ENCODE data around the gene NIFK. TPM values are rescaled to one million over a fixed set of nuclear protein-coding genes. Genes with fewer than 3 reads are reported as not detected.

NIFK gene
- 22.2 TPM for total RNA-seq
- long read RNA-seq, transcript NIFK-201 (7 exons, 1,734 nt), result major isoform, 21 of 21 reads
- long read RNA-seq, partial matches to known transcripts, result 0 of 21 reads
- long read RNA-seq, other reads (novel, unspliced or antisense), result 0 of 21 reads

DNA sequence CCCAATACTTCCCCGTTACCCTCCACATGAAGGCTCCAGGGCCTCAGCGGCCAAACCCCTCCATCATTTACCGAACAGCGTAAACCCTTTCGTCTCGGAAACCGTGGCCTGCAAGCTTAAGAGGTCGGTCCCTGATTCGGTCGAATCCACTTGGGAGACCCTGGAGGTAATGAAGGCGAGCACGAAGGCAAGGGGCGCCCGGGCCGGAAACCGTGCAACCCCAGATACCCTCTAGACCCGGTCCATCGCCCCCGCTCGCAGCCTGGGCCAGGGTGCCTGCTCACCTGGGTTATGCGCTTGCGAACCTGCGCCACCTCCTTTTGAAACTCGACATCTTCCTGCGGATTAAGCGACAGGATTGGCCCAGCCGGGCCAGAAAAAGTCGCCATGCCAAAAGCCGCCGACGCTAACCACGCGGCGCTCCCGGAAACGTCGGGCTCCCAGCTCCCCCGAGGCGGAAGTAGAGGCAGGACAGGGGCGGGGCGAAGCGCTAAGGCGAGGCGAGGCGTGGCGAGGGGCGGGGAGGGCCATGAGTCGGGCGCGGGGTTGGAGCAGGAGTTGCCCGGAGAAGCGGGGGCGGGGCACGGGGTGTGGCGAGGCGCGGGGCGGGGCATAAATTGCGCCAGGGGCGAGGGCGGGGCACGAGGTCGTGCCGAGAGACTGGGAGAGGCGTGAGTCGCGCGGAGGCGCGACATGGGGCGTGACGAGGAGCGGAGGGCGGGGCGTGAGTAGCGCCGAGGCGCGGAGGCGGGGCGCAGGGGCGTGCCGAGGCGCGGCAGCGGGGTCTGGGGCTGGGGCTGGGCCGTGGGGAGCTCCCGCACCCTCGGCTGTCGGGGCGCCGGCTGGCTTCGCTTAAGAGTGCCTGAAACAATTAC is at the start of gene NIFK:
Gene NIFK (minus strand): TSS at position 414 of the 875 bp plus-strand sequence. CDS start 25 bp downstream, at position 389.
- DNase-seq (peak; percentile 100), ATAC-seq (ENCODE audit: poor library complexity) (peak; percentile 98)
- intact Hi-C loops (cut with DNase I), result no loop called here

DNA sequence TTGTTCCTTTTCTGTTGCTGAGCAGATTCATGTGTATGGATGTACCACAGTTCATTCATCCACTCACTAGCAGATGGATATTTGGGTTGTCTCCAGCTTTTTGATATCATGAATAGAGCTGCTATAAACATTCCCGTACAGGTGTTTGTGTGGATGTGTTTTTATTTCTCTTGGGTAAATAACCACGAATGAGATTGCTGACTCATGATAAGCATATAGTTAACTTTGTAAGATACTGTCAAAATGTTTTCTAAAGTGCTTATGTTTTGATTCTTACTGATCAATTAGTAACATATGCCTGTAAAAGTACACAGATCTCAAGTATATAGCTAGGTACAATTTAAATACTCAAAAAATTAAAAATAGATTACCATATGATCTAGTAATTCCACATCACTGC is 46.5 kb upstream of the NIFK start:
- ATAC-seq (ENCODE audit: poor library complexity) (no peak), DNase-seq (no peak)
- intact Hi-C loops (cut with DNase I), result no loop called here

DNA sequence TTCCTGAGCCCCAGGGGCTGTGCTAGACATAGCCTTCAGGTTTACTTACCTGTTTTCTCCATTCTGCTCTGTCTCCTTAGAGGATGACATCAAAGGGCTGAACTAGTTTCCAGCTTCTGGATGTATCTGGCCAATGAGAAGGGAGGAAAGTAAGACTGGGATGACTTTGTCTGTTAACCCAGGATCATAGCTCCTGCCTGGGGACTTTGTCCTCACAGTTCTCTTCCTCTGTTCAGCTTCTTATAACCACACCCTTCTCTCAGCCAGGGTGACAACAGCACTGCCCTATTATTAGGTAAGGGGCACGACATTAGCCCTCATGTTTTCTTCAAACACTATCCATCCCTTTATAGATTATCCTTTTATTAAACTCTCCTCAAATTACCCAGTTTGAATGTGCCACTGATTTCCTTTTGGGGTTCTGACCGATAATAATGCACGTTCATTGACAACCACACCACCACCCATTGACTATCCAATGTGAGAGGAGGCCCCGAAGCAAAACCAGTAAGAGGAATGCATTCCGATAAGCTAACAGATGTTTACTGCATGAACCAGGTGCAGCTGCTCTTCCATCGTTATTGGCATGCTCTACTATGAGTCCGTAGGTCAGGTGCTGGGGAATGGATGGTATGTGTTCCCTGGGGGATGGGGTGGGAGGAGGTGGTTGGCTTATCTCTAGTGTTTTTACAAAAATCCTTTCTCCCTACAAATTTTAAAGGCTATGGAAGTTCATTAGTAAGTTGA is 42.2 kb upstream of the NIFK start:
- DNase-seq (no peak), ATAC-seq (ENCODE audit: poor library complexity) (no peak)
- intact Hi-C loops (cut with DNase I), result no loop called here

DNA sequence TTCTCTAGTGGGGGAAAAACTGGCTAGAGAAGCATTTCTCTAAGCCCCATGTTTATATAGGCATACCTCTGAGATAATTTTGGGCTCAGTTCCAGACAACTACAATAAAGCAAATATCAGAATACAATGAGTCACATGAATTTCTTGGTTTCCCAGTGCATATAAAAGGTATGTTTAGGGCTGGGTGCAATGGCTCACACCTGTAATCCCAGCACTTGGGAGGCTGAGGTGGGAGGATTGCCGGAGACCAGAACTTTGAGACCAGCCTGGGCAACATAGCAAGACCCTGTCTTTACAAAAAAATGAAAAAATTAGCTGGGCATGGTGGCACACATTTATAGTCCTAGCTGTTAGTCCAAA is 41.0 kb upstream of the NIFK start:
- DNase-seq, result no peak
- no peak for ATAC-seq (ENCODE audit: poor library complexity)
- intact Hi-C loops (cut with DNase I), result no loop called here

DNA sequence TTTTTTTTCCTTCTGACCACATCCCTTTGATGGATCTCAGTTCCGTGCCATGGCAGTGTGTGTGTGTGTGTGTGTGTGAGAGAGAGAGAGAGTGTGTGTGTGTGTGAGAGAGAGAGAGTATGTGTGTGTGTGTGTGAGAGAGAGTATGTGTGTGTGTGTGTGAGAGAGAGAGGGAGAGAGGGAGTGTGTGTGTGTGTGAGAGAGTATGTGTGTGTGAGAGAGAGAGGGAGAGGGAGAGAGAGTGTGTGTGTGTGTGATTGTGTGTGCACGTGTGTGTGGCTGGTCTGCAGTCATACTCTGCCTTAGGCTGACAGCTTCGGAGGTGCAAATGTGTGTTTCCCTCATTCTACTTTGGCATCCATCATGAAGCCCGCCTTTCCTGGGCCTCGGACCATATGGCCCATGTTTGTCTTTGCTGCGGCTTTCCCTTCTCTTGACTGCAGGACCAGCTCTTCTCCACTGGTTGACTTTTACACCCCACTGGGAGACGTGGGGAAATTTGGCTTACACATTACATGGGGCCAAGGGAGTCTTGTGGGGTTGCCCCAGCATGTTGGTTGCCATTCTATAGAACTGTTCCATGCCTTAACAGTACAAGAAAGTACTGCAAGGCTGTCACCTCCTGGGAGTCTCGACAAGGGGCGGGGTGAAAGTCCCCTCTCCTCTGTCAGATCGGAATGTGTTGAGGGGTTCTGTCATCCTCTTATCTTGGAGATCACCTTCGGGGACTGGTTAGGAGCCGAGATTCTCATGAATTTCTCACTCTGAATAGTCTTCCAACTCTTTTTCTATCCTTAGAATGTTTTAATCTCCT is 40.4 kb upstream of the NIFK start:
- intact Hi-C loops (cut with DNase I), result no loop called here
- ATAC-seq (ENCODE audit: poor library complexity) (no peak), DNase-seq (no peak)

DNA sequence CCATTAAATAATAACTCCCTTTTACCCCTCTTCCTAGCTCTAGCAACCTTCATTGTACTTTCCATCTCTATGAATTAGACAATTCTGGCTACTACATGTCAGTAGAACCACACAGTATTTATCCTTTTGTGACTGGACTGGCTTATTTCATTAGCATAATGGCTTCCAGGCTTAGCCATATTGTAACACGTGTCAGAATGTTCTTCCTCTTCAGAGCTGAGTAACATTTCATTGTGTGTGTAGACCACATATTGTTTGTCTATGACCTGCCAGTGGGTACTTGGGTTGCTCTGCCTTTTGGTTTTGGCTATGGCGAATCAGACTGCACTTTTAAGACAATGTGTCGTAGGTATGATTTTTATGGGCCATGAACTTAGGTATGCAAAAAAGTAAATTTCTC is 39.7 kb upstream of the NIFK start:
- DNase-seq (no peak), ATAC-seq (ENCODE audit: poor library complexity) (no peak)
- intact Hi-C loops (cut with DNase I), result no loop called here

DNA sequence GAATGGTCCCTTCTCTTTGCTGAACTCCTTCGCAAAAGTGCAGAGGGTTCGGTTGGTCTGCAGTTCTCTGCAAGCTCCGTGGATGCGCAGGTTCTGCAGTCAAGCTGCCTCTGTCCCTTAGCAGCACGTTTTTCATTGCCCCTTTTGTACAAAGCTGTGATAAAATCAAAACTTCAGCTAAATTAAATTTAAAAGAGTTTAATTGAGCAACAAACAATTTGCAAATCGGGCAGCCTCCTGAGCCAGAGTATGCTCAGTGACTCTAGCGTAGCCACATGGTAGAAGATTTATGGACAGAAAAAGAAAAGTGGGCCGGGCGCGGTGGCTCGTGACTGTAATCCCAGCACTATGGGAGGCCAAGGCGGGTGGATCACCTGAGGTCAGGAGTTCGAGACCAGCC is 37.6 kb upstream of the NIFK start:
- ATAC-seq (ENCODE audit: poor library complexity), result no peak
- no peak for DNase-seq
- intact Hi-C loops (cut with DNase I), result no loop called here

DNA sequence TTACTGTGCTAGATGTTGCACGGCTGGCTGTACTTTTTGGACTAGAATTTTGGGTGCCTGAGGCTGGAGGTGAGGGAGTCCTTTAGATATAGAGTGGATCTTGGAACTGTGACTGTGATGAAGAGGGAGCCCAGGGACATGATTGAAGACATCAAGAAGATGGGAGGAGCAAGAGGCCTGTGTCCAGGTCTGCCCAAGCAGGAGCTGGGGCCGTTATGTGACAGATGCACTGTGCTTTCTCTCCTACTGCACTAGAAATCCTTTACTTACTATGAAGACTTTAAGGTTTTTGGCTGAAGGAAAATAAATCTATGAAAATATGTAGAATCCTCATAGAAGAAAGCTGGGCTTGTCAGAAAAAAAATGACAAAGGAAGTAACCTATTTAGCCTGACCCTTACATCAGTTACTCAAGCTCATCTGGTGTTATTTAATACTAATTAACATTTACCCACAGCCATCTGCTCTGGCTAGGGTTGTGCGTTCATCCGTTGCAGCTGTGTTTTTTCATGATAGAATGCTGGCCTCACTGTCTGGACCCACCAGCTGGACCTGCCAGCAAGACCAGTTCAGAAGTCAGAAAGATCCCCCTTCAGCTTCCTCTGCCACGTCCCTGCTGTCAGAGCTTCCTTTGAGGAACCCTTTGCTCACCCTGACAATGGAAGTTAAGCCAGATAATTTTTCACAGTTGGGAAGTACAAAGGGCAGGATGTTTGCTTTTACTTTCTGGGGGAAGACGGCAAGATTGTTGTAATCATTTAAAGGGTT is 35.5 kb upstream of the NIFK start:
- intact Hi-C loops (cut with DNase I), result no loop called here
- DNase-seq (no peak), ATAC-seq (ENCODE audit: poor library complexity) (no peak)

DNA sequence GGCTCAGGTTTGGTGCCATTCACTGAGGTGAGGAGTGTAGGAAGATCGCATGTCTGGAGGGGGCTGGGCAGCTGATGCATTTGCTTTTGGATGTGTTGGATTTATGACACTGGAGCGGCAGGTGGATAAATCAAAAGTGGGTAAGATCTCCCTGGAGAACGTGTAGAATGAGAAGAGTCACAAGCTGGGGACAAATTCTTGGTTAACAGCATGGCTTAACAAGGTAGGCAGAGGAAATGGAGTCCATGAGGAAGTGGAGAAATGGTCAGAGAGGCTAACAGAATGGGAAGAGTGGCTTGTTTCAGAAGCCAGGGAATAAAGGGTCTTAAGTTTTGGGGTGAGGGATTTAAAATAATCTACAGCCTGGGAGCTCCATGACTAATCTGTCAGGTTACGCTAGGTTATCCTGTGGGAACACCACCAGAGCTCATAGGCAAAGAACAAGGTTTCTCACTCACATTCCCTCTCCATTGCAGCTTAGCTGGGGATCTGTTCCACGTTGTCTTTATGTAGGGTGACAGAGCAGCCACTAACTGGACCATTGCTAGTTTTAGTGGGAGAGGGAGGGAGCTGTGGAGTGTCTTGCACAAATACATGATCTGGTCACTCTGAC is 31.6 kb upstream of the NIFK start:
- intact Hi-C loops (cut with DNase I), result no loop called here
- no peak for DNase-seq
- no peak for ATAC-seq (ENCODE audit: poor library complexity)

DNA sequence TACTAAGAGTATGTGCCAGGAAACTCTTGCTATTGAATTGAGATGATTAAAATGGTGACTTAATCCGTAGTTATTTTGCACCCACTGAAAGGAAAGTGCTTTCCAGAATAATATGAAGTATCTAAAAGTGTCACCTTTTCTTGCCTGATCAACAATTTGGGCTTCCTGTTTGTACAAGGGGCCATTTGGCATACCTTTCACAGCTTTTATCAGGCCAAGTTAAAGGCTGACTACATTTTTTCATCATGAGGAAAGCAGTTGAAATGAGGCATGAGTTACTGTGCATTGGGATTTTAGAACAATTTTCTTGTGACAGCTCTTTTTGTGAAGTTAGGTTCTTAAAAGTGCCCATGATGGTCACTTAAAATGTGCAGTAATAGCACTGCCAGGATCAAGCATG is 29.9 kb upstream of the NIFK start:
- intact Hi-C loops (cut with DNase I), result no loop called here
- DNase-seq (no peak), ATAC-seq (ENCODE audit: poor library complexity) (no peak)

DNA sequence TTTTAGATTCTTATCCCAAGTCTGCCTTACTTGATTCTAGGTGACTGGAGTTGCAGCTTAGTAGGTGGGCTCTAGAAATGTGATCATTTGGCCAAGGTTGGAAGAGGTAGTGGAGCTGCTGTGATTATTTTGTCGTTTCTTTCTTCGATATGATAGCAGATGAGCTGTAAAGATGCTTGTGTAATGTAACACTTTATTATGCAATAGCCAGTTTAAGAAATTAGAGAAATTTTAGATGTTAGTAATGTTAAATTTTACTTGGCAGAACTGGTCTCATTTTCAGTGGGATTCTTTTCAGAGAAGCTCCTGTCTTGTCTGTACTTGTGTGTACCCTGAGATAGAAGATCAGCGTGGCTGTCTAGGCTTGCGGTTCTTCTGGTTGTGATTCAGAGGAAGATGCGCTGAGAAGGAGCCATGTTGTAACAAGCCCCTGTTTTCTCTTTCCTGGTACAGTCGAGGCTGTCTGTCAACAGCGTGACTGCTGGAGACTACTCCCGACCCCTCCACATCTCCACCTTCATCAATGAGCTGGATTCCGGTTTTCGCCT is 28.1 kb upstream of the NIFK start:
- no peak for DNase-seq
- intact Hi-C loops (cut with DNase I), result no loop called here
- no peak for ATAC-seq (ENCODE audit: poor library complexity)

DNA sequence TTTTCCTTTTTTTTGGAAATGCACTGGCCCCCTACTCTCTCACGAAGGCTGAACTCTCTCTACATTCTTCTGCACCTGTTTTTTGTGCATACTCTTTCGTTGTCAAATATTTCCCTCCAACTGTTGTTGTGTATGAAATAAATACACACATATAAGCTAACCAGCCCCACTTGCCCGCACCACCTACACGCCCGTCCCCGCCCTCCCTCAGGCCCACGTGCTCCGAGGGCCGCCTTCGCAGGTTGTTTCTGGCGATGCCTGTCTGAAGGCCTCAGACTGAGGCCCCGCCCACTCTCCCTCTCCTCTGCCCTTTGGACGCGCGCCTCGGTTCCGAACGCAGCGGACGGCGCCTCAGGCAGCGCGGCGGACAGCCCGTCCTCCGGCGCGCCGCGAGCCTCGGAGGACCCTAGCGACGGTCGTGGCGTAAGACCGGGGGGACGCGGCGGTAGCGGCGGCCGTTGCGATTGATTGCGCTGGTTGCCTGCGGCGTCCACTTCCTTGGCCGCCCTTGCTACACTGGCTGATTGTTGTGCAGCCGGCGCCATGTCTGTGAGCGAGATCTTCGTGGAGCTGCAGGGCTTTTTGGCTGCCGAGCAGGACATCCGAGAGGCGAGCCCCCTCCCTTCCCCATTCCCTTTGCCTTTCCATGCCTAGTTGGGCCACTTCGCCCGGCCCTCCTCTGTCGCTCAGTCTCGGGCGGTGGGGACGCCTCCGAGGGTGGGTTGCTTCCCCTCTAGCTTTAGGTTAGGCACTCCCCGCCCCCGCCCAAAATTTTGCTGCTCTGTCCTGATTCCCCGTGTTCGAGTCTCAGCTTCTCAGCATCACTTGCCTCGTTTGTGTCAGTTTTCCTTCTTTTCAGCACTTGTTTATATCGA is 18.8 kb upstream of the NIFK start, which contains the start of gene TSN:
Gene TSN (plus strand): TSS at position 415 of the 875 bp plus-strand sequence. CDS start 129 bp downstream, at position 544.
- intact Hi-C loops (cut with DNase I), result no loop called here
- peak; percentile 99 for DNase-seq
- ATAC-seq (ENCODE audit: poor library complexity), result peak; percentile 100

DNA sequence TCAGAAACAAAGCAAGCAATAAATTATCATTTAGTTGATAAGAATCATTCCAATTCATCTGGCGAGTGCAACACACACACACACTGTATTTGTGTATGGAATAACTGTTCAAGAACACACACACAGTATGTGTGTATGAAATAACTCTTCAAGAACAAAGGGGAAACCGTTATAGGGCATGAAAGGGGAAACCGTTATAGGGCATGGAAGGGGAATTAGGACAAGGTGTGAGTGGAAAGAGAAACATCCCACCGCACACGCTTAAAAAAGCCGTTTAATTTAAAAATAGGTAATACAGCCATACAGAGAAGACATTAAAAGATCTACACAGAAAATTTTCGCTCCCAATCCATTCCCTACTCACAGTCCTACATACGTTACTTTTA is 18.2 kb upstream of the NIFK start:
- intact Hi-C loops (cut with DNase I), result no loop called here
- ATAC-seq (ENCODE audit: poor library complexity) (no peak), DNase-seq (no peak)

DNA sequence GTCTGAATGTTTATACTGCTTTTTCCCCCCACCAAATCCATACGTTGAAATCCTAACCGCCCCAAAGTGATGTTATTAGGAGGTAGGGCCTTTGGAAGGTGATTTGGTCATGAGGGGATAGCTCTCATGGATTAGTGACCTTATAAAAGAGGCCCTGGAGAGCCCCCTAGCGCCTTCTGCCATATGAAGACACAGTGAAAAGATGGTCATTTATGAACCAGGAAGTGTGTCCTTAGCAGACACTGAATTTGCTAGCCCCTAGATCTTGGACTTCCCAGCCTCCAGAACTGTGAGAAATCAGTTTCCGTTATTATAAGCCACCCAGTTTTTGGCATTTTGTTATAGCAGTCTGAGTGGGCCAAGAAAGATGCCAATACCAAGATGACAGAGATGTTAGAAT is 11.5 kb upstream of the NIFK start:
- intact Hi-C loops (cut with DNase I), result no loop called here

DNA sequence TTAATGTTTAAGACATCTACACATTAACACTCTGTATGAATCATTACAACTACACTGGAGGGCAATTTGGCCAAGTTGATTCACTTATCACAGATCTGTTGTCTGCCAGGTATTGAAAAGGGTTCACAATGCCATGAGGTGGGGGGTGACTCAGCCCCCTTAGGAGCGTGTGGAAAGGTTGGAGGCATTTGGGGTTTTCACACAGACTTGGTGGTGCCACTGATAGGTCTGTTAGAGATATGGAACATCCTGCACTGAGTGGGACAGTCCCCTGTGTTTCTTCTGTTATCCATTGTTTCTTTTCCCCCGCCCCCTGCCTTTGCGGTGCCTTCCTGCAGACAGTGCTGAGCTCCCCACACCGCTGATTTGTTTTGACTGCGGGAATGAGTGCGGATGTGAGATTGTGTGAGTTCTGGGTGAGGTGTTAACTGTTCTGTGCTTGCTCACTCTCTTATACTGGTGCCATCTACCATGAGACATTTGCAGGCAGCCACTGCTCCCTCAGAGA is 9.4 kb upstream of the NIFK start:
- intact Hi-C loops (cut with DNase I), result no loop called here
- DNase-seq, result no peak
- ATAC-seq (ENCODE audit: poor library complexity), result no peak

More for the DNA sequence above, 11.5 kb upstream of the NIFK start:
- ATAC-seq (ENCODE audit: poor library complexity), result peak; percentile 71
- no peak for DNase-seq

DNA sequence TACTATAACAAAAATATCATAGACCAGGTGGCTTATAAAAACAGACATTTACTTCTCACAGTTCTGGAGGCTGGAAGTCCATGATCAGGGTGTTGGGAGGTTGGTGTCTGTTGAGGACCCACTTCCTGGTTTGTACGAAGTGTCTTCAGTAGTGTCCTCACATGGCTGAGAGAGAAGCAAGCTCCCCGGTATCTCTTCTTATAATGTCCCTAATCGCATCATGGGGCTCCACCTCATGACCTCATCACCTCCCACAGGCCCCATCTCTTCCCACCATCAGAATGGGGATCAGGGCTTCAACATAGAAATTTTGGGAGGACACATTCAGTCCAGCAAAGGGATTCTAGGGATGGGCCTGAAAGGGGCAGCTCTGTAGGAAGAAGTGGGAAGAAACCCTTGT is 4.8 kb upstream of the NIFK start:
- intact Hi-C loops (cut with DNase I), result no loop called here
- no peak for ATAC-seq (ENCODE audit: poor library complexity)
- no peak for DNase-seq

DNA sequence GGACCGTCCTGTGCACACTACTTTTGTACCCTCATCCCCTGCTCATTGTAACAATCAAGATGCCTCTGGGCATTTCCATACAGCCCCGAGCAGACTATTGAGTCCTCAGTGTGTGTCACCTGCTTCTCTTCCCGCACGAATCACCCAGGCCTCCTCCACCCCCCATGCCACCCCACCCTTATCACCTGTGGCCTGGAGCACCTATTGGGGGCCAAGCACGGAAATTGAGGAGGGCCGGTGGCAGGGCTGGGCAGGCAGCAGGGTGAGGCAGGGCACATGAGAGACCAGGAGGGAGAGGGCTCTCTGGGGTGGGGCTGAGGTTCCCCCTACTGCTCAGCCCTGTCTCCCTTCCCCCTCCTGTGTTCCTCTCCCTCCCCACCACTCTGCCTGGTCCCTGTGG is 4.3 kb upstream of the NIFK start:
- no peak for ATAC-seq (ENCODE audit: poor library complexity)
- no peak for DNase-seq
- intact Hi-C loops (cut with DNase I), result no loop called here

Measured in Right ventricle myocardium superior (tissue), 1 donor.